Stimulated activated CD8-positive, alpha-beta memory T cell treated with anti-CD3 and anti-CD28 coated beads, Interleukin-12 subunit alpha, Interleukin-12 subunit beta, amount 100 ng/mL, for 4 hours (primary cell): ENCODE results near the gene PGS1.

Experiments
- DNase-seq: peaks from one replicate; pipeline ENCODE4 v3.0.0-alpha.2; 2020; ENCODE audit warnings: low read depth

Gene PGS1

GRCh38 chr17:78365561-78366108 lies 12.8 kb upstream of the PGS1 start:
- no peak for DNase-seq

GRCh38 chr17:78366109-78366848 lies 12.2 kb upstream of the PGS1 start:
- DNase-seq = no peak

GRCh38 chr17:78367193-78367592 lies 11.3 kb upstream of the PGS1 start:
- no peak for DNase-seq

- DNase-seq = no peak
Observed at GRCh38 chr17:78368348-78368747, 10.1 kb upstream of the PGS1 start.

- DNase-seq = no peak
Observed at GRCh38 chr17:78368854-78369495, 9.5 kb upstream of the PGS1 start.

- DNase-seq = no peak
Observed at GRCh38 chr17:78369791-78370381, 8.6 kb upstream of the PGS1 start.

GRCh38 chr17:78371056-78371455 lies 7.4 kb upstream of the PGS1 start:
- DNase-seq = no peak

- DNase-seq = no peak
Observed at GRCh38 chr17:78372841-78373240, 5.6 kb upstream of the PGS1 start.

- DNase-seq = no peak
Observed at GRCh38 chr17:78374189-78374588, 4.3 kb upstream of the PGS1 start.

- DNase-seq = no peak
Observed at GRCh38 chr17:78374631-78375274, 3.7 kb upstream of the PGS1 start.

- no peak for DNase-seq
Observed at GRCh38 chr17:78375401-78376151, 2.9 kb upstream of the PGS1 start.

GRCh38 chr17:78376161-78376560 lies 2.3 kb upstream of the PGS1 start:
- DNase-seq = no peak

- no peak for DNase-seq
Observed at GRCh38 chr17:78377858-78378224, 608 bp upstream of the PGS1 start.

GRCh38 chr17:78379131-78379491 lies 662 bp downstream of the PGS1 start:
- DNase-seq = no peak

- DNase-seq = no peak
Observed at GRCh38 chr17:78380370-78380769, 1.9 kb downstream of the PGS1 start.

GRCh38 chr17:78381601-78382232 lies 3.3 kb downstream of the PGS1 start:
- no peak for DNase-seq

- DNase-seq = no peak
Observed at GRCh38 chr17:78383725-78384471, 5.4 kb downstream of the PGS1 start.

- no peak for DNase-seq
Observed at GRCh38 chr17:78384479-78385175, 6.2 kb downstream of the PGS1 start.

GRCh38 chr17:78387977-78388941 lies 9.8 kb downstream of the PGS1 start:
- no peak for DNase-seq
